ENCODE data around the gene DACH2.

GRCh38 chrX:86379209-86379608 is 231.0 kb downstream of the DACH2 start:
- TF ChIP-seq CTCF (IDR thresholded peaks at IDR 0.05) (no peak), POLR2A (IDR thresholded peaks at IDR 0.05) (no peak), POLR2AphosphoS5 (IDR thresholded peaks at IDR 0.05) (no peak)

Data from prostate gland (tissue), 2 donors.